DOHH2 (cell line): Measurements from ENCODE around the gene DNAJB4.

Source experiments
- H3F3A ChIP-seq: fragments of 200-600 bp; sonication (generic), shearing (Covaris generic); 2 replicates; pipeline ENCODE4 v1.6.0; 2016; ENCODE audit warnings: antibody characterized with exemption, mild to moderate bottlenecking; ENCODE audit not compliant: control insufficient read depth, insufficient read depth
- H3K27ac ChIP-seq: fragments of 200-600 bp; sonication (generic); 2 replicates; pipeline ENCODE4 v1.5.1; 2014; ENCODE audit warnings: low read depth, mild to moderate bottlenecking, low read length, moderate library complexity
- H3K27me3 ChIP-seq: fragments of 200-600 bp; sonication (generic); 2 replicates; pipeline ENCODE4 v1.6.1; 2014; ENCODE audit warnings: mild to moderate bottlenecking, low read length, mixed read lengths; ENCODE audit not compliant: control insufficient read depth
- H3K36me3 ChIP-seq: fragments of 200-600 bp; sonication (generic); 2 replicates; pipeline ENCODE4 v1.6.1; 2014; ENCODE audit warnings: mild to moderate bottlenecking, low read length, moderate library complexity, mixed read lengths; ENCODE audit not compliant: control insufficient read depth
- H3K4me1 ChIP-seq: fragments of 200-600 bp; sonication (generic); 2 replicates; pipeline ENCODE4 v1.6.1; 2014; ENCODE audit warnings: mild to moderate bottlenecking, low read length, mixed read lengths; ENCODE audit not compliant: control insufficient read depth
- H3K4me2 ChIP-seq: fragments of 200-600 bp; sonication (generic); 2 replicates; pipeline ENCODE4 v1.6.0; 2014; ENCODE audit warnings: mild to moderate bottlenecking, low read length, moderate library complexity
- H3K4me3 ChIP-seq: fragments of 200-600 bp; sonication (generic); 2 replicates; pipeline ENCODE4 v1.5.1; 2014; ENCODE audit warnings: mild to moderate bottlenecking, low read length, mixed read lengths
- H3K79me2 ChIP-seq: fragments of 200-600 bp; sonication (generic); 2 replicates; pipeline ENCODE4 v1.6.1; 2014; ENCODE audit warnings: mild to moderate bottlenecking, low read length, mixed read lengths; ENCODE audit not compliant: control insufficient read depth
- H3K9me2 ChIP-seq: fragments of 200-600 bp; sonication (generic); replicated peaks from 2 replicates; pipeline ENCODE4 v1.6.1; 2014; ENCODE audit warnings: mild to moderate bottlenecking, low read length, mixed read lengths; ENCODE audit not compliant: control insufficient read depth
- H3K9me3 ChIP-seq: fragments of 200-600 bp; sonication (generic); 2 replicates; pipeline ENCODE4 v1.6.1; 2014; ENCODE audit warnings: antibody characterized with exemption, low read length, mixed read lengths; ENCODE audit not compliant: control insufficient read depth, insufficient read depth
- H4K20me1 ChIP-seq: fragments of 200-600 bp; sonication (generic); 2 replicates; pipeline ENCODE4 v1.6.0; 2014; ENCODE audit warnings: low read depth, mild to moderate bottlenecking, antibody characterized with exemption, low read length, moderate library complexity; ENCODE audit not compliant: control insufficient read depth, insufficient read depth
- CTCF ChIP-seq: fragments of 200-600 bp; sonication (generic); IDR thresholded peaks from one replicate; pipeline ENCODE4 v1.5.1; 2014; ENCODE audit warnings: antibody characterized with exemption, mild to moderate bottlenecking, low read depth, low read length; ENCODE audit not compliant: poor library complexity, severe bottlenecking
- EZH2phosphoT487 ChIP-seq: fragments of 200-600 bp; sonication (generic); IDR thresholded peaks from 2 replicates; pipeline ENCODE4 v1.6.1; 2017; ENCODE audit warnings: borderline replicate concordance, mild to moderate bottlenecking, antibody characterized with exemption, low read length, moderate library complexity, mixed read lengths

Gene DNAJB4

GRCh38 chr1:78003882-78004718, 639 bp upstream of the DNAJB4 start:
- TF ChIP-seq CTCF: no peak
- no peak for TF ChIP-seq EZH2phosphoT487
- H3K27ac ChIP-seq: peak overlapping the region; percentile 83
- peak overlapping the region; percentile 77 for H3K4me2 ChIP-seq
- peaks cover 34% of the 10 kb centered on the region for H3F3A ChIP-seq
- H3K27me3 ChIP-seq: no peaks in the 10 kb centered on the region
- H3K9me3 ChIP-seq: no peaks in the 10 kb centered on the region
- peak overlapping the region; percentile 88 for H3K4me3 ChIP-seq
- H4K20me1 ChIP-seq: no peaks in the 10 kb centered on the region
- H3K36me3 ChIP-seq: no peaks in the 10 kb centered on the region
- H3K4me1 ChIP-seq: peaks cover 31% of the 10 kb centered on the region
- H3K9me2 ChIP-seq: no peaks in the 10 kb centered on the region
- peaks cover 23% of the 10 kb centered on the region for H3K79me2 ChIP-seq

- no peaks in the 10 kb centered on the region for H4K20me1 ChIP-seq
- no peak for TF ChIP-seq CTCF
- TF ChIP-seq EZH2phosphoT487: no peak
- H3K4me1 ChIP-seq: peaks cover 31% of the 10 kb centered on the region
- H3K9me3 ChIP-seq: no peaks in the 10 kb centered on the region
- peaks cover 33% of the 10 kb centered on the region for H3F3A ChIP-seq
- peak overlapping the region; percentile 83 for H3K27ac ChIP-seq
- H3K27me3 ChIP-seq: no peaks in the 10 kb centered on the region
- no peaks in the 10 kb centered on the region for H3K9me2 ChIP-seq
- peak overlapping the region; percentile 77 for H3K4me2 ChIP-seq
- H3K4me3 ChIP-seq: peak overlapping the region; percentile 88
- no peaks in the 10 kb centered on the region for H3K36me3 ChIP-seq
- H3K79me2 ChIP-seq: peaks cover 23% of the 10 kb centered on the region
These were observed 646 bp downstream of the DNAJB4 start for GRCh38 chr1:78005448-78005722.

GRCh38 chr1:78005755-78006154, 1.0 kb downstream of the DNAJB4 start:
- peak overlapping the region; percentile 88 for H3K4me3 ChIP-seq
- peaks cover 23% of the 10 kb centered on the region for H3K79me2 ChIP-seq
- H3K9me2 ChIP-seq: no peaks in the 10 kb centered on the region
- no peaks in the 10 kb centered on the region for H3K27me3 ChIP-seq
- H3K27ac ChIP-seq: no peak overlapping the region
- H4K20me1 ChIP-seq: no peaks in the 10 kb centered on the region
- H3F3A ChIP-seq: peaks cover 33% of the 10 kb centered on the region
- H3K4me1 ChIP-seq: peaks cover 31% of the 10 kb centered on the region
- H3K9me3 ChIP-seq: no peaks in the 10 kb centered on the region
- H3K36me3 ChIP-seq: no peaks in the 10 kb centered on the region
- H3K4me2 ChIP-seq: peak overlapping the region; percentile 77
- TF ChIP-seq CTCF (no peak), EZH2phosphoT487 (no peak)
